Kidney tubule cell (primary cell): Measurements from ENCODE around the gene AGXT.

ENCODE experiments used
- DNase-seq: peaks from one replicate; pipeline ENCODE4 v3.0.0-alpha.2; 2018; ENCODE audit warnings: low spot score

The AGXT gene

DNA sequence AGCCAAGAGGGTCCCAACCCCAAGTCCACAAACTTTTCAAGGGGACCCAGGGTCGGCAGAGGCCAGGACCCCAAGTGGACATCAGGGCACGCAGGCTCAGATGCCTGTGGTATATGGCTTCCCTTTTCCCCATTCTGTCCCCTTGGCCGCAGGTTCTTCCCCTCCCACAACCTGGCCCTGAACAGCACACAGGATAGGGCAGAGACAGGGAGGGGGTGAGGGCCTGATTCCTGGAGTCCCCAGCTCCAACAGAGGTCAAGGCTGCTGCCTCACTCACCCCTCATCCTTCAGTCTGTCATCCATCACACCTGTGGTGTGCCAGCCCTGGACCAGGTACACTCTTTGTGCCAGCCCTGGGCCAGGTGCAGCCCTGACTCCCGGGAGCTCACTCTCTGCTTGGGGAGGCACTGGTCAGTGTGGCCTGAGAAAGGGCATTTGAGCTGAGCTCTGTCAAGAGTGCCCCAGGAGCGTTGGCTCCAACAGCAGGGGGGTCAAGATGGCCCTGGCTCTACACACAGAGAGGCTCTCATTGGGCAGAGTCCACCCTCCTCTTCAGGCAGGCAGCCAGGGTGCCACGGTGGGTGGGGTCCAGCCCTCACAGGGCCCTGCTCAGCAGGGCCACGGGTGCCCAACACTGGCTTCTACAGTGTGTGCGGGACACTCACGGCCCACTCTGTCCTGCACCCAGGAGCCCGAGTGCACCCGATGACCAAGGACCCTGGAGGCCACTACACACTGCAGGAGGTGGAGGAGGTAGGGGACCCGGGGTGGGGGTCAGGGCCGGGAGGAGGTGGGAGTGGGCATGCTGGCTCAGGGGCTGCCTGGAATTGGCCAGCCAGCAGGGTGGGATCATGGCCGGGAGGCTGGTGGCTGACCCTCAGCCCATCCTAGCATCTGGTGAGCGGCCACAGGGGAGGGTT lies 1.6 kb downstream of the AGXT start:
- DNase-seq: no peak

DNA sequence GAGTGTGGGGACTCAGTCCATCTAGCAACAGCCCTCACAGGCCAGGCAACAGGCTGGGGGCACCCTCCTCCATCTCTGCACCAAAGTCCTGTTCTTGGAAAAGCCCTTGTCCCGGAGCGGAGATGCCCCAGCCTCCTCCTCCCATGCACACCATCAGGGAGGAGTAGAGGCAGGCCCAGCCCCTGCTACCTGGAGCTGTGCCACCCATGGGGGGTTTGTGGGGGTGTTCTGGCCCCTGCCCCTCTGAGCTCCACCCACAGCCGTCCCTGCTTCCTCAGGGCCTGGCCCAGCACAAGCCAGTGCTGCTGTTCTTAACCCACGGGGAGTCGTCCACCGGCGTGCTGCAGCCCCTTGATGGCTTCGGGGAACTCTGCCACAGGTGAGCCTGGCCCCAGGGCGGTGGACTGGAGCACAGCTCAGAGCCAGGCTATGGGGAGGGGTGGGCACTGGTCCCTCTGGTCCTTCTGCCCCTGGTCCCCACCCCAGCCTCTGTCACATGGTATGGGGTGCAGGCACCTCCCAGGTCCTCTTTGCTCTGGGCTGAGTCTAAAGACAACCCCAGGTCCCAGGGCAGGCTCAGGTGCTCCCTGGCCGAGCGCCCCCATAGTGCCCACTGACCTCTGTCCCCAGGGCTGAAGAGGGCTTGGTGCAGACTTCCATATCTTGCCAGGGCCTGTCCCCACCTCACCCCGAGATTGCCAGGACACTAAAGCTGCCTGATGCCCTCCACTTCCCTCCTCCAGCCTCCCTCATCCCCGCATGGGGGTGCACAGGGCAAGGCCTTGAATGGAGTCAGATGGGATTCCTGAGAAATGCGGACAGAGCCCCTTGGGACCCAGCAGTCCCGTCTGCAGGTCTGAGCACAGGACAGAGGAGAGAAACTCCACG lies 2.7 kb downstream of the AGXT start:
- DNase-seq: no peak

DNA sequence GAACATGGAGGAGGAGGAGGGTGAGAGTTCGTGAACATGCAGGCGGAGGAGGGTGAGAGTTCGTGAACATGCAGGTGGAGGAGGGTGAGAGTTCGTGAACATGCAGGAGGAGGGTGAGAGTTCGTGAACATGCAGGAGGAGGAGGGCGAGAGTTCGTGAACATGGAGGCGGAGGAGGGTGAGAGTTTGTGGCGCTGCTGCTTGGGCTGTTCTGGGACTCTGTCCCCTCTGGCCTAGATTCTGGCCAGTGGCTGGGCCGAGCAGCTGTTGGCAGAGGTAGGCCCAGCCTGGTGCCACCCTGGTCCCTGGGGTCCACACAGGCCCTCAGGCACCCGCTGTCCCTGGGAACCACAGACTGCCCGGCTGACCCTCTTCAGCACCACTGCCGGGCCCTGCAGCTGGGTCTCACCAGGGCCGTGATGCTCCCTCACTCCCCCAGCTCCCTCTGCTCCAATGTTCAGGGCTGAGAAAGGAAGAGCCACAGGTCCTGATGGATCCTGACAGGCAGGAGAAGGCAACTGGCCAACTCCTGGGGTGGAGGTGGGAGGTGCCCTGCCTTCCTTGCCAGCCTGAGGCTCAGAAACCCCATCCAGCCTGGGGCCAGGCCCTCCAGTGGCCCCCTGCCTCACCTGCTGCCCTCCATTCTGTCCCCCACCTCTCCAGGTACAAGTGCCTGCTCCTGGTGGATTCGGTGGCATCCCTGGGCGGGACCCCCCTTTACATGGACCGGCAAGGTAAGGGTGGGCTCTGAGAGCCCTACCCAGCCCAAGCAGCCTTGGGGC lies 3.9 kb downstream of the AGXT start:
- DNase-seq: no peak

DNA sequence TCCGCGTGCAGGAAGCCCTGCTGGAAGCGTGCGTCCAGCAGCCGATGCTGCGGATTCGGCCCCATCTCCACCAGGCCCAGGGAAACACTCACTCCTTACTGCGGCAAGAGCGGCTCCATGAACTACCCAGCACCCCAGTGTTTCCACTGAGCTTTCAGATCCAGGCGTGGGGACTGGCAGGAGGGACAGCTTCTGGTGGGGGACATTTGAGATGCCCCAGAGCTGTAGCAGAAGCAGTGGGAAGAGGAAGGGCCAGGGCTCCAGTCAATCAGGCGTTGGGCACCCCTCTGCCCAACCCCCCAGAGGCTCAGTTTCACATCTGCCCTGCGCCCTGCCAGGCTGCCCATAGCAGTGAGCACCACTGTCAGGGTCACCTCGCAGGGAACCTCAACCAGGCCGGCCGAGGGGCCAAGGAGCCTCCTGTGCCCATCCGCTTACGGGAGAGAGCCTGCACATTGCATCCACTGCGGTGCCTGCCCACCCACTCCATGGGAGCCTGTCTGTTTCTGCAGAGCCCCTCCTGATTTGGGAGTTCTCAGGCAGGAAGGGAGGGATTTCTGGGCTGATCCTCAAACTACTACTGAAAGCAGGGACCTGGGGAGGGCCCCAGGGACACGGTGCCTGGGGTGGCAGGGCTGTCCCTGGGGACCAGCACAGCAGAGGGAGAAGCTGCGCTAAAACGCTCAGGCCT lies 4.6 kb downstream of the AGXT start:
- no peak for DNase-seq

DNA sequence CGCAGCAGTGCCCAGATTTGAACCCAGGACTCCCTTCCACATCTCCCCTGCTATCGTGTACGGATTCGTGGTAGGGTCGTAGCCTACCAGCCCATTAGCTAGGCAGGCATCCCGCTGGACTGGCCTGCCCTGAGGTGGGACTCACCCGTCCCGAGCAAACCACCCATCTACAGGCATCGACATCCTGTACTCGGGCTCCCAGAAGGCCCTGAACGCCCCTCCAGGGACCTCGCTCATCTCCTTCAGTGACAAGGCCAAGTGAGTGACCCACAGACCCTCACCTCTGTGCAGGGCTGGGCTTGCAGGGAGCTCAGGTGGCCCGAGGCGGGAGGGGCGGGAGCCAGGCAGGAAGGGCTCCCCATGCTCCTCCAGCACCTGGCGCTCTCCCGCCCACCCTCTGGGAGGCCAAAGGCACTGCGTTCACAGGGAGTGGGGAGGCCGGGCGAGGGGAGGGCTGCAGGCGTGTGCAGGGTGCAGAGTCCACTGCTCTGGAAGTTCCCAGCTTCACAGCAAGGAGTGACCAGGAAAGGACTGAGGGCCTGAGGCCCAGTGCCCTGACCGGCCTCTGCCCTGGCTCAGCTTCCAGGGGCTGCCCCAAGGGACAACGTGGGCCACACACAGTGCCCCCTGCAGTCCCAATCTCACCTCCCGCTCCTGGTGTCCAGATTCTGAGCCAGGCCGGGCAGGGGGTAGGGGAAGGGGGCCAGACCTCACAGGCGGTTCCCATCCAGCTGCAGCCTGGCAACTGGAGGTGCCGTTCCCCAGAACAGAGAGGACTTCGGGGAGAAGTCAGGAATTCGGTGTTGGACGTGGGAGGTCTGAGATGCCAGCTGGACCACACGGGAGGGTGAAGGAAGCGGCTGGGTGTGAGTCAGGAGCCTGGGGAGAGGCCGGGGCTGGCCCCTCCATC lies 5.4 kb downstream of the AGXT start:
- DNase-seq: no peak

DNA sequence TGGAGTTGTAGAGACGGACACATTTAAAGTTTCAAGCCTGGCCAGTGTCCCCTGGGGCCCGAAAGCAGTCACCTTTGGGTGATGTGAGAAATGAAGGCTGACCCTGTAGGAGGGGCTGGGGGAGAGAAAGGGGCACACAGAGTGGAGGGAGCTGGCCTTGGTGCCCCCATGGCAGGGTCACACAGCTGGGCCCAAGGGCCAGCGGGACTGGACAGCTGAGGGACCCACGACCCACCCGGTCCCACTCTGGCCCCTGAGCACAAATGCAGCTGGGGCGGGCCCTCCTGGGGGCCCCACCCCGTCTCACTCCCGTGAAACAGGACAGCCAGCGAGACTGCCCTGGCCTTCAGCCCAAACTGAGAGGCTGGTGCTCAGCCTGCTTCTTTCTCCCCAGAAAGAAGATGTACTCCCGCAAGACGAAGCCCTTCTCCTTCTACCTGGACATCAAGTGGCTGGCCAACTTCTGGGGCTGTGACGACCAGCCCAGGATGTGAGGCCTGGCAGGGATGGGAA lies 6.1 kb downstream of the AGXT start:
- no peak for DNase-seq

DNA sequence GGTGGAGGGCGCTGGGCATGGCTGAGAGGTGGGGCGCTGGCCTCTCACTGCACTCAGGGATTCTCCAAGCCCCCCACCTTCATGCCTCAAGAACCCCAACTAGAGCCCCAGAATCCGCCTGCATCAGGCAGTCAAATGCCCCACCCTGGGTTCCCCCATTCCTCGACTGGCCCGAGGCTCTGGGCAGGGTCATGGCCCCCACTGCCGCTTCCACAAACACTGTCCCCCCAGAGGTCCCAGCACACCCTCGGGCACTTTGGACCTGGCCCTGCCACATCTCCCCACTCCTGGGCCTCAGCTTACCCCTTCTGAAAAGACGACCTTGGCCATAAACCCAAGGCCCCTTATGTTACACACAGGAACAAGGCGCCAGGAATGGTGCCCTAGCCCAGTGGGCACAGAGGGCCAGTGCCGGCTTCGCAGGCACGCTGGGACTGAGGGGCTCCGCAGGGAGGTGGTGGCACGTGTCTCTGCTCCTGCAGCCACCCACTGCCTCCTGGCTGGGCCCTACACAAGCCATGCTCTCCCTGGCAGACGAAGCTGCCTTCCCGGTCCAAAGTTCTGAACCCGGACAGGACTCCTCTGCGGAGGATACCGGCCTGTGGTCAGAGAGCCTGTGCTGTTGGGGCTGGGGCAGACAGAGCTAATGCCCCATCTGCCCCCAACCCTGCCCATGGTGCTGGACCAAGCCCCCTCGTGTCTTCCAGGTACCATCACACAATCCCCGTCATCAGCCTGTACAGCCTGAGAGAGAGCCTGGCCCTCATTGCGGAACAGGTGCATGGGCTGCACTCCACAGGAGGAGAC lies 6.8 kb downstream of the AGXT start:
- DNase-seq: no peak

DNA sequence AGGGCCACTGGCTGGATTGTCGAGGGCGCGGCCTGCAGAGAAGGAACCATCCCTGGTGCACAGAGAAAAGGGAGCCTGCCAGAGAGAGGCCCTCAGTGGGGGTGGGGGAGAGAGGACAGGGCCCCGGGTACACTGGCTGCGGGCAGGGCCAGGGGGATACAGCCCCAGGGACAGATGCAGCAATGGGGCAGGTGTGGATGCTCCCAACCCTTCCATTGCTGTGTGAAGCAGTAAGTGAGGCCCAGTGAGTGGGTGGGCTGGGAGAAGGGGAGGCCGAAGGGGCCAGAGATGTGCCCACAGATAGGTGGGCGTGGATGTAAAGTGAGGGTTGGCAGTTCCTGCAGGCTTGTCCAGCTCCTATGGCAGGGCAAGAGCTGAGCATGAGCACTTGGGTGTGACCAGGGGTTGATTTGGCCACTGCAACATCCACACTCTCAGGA lies 7.4 kb downstream of the AGXT start:
- DNase-seq: no peak

DNA sequence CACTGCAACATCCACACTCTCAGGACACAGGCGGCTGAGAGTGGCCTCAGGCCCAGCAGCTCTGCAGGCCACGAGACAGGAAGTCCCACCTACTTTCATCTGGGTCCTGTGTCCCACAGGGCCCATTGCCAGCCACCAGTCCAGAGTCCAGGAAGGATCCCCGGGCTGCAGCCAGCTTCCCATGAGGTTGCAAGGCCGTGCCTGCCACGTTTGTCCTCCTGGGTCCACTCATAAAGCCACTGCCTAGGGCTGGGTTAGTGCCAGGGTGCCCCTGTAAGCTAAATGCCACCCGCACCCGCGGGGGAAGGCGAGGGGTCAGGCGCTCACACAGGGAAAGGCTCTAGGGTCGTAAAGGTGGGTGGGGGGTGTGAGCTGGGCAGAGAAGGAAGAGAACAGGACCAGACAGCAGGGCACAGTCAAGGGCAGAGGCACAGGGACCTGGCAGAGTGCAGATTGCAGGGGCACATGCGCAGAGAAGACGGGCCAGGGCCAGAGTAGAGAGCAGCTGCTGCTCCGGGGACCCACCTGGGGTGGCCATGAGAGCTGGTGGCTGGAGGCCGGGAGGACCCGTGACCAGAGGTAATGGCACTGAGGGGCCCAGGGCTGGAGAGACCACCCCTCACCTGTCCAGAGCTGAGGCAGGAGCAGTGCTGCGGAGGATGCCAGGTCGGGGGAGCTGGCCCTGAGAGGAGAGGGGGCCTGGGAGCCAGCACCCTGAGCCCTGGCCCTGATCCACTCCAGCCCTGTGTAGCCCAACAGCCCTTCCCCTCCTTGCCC lies 8.0 kb downstream of the AGXT start:
- no peak for DNase-seq

DNA sequence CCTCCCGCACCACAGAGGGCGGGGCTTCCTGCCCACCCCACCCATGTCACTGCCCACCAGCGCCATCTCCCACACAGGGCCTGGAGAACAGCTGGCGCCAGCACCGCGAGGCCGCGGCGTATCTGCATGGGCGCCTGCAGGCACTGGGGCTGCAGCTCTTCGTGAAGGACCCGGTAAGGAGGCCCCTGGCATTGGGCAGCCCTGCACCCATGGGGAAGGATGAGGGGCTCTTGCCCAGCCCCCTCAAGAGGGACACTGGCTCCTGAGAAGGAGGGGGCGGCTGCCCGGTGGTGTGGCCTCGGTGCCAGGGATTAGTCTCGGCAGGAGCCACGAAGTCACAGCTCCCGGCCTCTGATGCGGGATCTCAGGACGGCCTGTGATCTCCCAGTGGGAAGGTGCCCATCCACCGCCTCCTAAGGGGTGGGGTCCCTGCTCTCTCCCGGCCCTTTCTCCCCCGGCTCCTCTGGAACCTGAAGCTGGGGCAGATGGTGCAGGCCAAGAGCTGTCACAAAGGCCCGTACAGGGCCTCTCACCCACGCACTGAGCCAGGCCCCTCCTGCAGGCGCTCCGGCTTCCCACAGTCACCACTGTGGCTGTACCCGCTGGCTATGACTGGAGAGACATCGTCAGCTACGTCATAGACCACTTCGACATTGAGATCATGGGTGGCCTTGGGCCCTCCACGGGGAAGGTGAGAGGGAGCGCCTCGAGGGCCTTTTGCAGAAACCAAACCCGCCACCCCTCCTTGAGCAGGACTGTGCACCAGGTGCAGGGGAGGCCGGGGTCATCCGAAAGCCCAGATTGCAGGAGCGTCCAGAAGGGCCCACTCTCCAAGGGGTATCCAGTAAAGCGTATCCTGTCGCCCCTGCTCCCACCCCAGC lies 9.1 kb downstream of the AGXT start:
- no peak for DNase-seq

DNA sequence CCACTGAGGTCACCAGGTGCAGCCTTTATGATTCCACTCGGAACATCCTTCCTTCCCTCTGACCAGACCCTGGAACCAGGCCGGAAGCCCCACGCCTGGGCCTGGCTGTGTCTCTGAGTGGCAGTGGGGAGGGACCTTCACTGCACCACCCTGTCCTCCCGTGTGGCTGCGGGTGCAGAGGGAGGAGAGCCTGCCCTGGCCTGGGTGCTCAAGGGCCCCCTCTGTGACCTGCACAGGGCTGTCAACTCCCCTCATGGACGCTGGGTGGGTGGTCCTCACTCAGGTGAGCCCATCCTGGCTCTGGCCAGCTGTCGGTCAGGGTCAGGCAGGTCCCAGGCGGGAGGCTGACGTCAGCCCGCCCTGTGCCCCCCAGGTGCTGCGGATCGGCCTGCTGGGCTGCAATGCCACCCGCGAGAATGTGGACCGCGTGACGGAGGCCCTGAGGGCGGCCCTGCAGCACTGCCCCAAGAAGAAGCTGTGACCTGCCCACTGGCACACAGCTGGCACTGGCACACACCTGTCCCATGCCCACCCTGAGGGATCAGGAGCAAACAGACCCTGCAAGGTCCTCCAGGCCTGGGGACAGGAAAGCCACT lies 9.8 kb downstream of the AGXT start:
- DNase-seq: no peak

DNA sequence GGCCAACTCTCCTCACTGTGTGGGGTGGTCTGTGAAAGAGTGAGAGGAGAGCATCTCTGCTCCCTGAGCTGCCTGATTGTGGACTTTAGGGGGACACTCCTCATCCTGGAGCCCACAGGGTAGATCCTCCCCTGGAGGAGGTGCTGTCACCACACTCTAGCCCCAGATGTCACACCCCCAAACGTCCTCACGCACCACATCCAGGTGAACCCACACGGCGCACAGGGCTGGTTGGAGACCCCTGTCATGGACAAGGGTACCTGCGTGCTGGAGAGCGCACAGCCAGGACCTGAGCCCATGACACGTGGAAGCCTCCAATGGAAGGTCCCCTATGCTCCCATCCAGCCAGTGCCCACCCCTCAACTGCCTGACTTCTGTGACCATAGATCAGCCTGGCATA lies 10.5 kb downstream of the AGXT start:
- no peak for DNase-seq

DNA sequence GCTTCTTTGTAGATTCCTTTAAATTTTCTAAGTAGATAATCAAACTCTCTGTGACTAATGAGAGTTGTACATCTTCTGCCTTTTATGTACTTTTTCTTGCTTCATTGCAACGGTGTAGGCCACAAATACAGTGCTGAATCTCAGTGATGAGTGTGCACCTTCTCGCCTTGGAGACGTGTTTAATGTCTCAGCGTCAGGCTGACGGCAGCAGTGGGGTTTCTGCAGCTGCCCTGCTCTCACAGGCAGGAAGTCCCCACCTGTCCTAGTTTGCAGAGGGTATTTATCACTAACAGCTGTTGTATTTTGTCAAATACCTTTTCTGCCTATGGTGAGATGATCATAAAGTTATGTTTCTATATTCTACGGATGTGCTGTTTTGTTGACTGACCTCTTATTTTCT lies 13.3 kb downstream of the AGXT start:
- DNase-seq: no peak

DNA sequence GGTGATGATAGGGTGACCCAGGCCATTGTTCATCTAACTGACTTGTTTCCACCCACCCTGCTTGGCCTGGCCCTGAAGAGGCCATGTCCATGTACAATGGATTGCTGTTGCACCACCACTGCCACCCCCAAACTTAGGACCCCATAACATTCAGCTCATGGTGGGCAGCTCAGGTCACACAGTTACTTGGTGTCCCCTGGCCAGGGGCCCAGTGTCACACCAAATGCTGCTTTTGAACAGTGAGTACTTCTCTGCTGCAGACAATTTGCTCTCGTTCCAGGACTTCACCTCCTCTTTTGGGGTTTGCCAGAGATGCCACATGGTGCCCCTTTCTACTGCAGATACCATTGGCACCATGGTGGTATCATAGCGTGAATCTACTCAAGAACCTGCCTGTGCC lies 15.6 kb downstream of the AGXT start:
- DNase-seq: no peak

DNA sequence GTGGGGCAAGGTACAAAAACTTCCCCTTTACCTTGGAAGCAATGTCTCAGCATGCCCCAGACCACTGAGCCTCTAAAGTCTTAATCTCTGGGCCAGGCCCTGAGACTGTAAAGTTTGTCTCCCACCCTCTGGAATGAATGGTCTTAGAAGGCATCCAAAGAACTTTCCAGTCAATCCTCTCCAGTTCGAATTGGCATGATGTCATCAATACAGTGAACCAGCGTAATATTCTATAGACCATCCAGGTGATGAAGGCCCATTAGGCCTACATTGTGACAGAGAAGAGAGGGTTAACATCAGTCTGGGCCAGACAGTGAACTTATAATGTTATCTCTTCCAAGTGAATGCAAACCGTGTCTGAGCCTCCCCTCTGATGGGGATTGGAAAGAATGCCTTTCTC lies 16.1 kb downstream of the AGXT start:
- no peak for DNase-seq

DNA sequence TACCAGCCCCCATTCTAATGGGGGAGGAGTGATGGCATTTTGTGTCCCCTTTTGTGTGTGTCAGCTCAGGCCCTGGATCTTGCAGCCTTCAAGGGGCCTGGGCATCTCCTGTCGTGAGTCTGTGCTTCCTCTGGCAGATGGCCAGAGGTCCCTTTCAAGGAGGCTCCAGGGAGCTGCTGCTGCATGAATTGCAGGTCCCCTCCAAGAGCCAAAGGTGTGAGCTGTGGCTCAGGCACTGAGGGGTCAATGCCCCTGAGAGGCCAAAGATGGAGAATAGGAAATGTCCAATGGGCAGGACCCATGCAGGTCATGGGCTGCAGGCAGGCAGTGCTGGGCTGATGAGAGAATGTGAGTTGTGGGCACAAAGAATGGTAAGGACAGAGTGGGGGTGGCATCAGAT lies 16.9 kb downstream of the AGXT start:
- no peak for DNase-seq

DNA sequence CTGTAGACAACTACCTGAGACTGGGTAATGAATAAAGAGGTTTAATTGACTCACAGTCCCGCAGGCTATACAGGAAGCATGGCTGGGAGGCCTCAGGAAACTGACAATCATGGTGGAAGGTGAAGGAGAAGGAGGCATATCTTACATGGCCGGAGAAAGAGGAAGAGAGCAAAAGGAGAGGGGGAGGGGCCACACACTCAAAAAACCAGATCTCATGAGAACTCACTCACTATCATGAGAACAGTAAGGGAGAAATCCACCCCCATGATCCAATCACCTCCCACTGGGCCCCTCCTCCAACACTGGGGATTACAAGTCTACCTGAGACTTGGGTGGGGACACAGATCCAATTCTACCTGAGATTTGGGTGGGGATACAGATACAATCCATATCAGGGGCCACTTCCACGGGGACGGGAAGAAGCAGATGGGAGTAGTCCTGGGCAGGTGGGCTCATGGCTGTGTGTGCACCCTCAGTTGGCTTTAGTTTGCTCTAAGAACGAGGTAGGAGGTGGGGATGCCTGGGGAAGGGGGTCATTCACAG lies 17.5 kb downstream of the AGXT start:
- no peak for DNase-seq
